GDM1 (cell line): ENCODE measurements around the gene ARAP1.
A peak's percentile ranks its signal among the peaks of the same experiment; 100 is the strongest.

Experiments
- DNase-seq: peaks from one replicate; lab custom pipeline; 2025; lab: John Stamatoyannopoulos, UW

ARAP1 gene

GRCh38 chr11:72668629-72669347 lies 83.4 kb downstream of the ARAP1 start:
- DNase-seq, result no peak

GRCh38 chr11:72665911-72666472 lies 86.2 kb downstream of the ARAP1 start:
- no peak for DNase-seq

GRCh38 chr11:72662036-72662435 lies 90.2 kb downstream of the ARAP1 start:
- no peak for DNase-seq

GRCh38 chr11:72661486-72661885 lies 90.7 kb downstream of the ARAP1 start:
- no peak for DNase-seq

- no peak for DNase-seq
Observed at GRCh38 chr11:72658989-72659640, 93.1 kb downstream of the ARAP1 start.

GRCh38 chr11:72657411-72658100 lies 94.7 kb downstream of the ARAP1 start:
- DNase-seq, result no peak

- no peak for DNase-seq
Observed at GRCh38 chr11:72655896-72656464, 96.2 kb downstream of the ARAP1 start.

- DNase-seq, result no peak
Observed at GRCh38 chr11:72655014-72655413, 97.2 kb downstream of the ARAP1 start.

- DNase-seq, result no peak
Observed at GRCh38 chr11:72653649-72654048, 98.6 kb downstream of the ARAP1 start.

GRCh38 chr11:72652873-72653630 lies 99.2 kb downstream of the ARAP1 start:
- DNase-seq, result no peak

GRCh38 chr11:72652133-72652532 lies 100.1 kb downstream of the ARAP1 start:
- no peak for DNase-seq

- no peak for DNase-seq
Observed at GRCh38 chr11:72649215-72649976, 102.8 kb downstream of the ARAP1 start.

GRCh38 chr11:72648384-72649136 lies 103.6 kb downstream of the ARAP1 start:
- DNase-seq, result no peak

GRCh38 chr11:72647882-72648281 lies 104.3 kb downstream of the ARAP1 start:
- no peak for DNase-seq

GRCh38 chr11:72646472-72646871 lies 105.7 kb downstream of the ARAP1 start:
- DNase-seq, result no peak

- DNase-seq, result no peak
Observed at GRCh38 chr11:72646024-72646423, 106.2 kb downstream of the ARAP1 start.

GRCh38 chr11:72643547-72643946 lies 108.7 kb downstream of the ARAP1 start:
- DNase-seq, result no peak

- DNase-seq, result peak; percentile 12
Observed at GRCh38 chr11:72642884-72643522, 109.2 kb downstream of the ARAP1 start.

- no peak for DNase-seq
Observed at GRCh38 chr11:72642043-72642883, 109.9 kb downstream of the ARAP1 start.
